GM23338 (cell line): Measurements from ENCODE around the gene FAM234A. TPM values are rescaled to one million over a fixed set of nuclear protein-coding genes. Genes with fewer than 3 reads are reported as not detected.

Source experiments
- ATAC-seq: fragments of 200-7000 bp; cut with Tn5 transposase; 3 replicates; pipeline ENCODE4 v1.9.1; 2020
- DNase-seq: peaks from one replicate; pipeline ENCODE4 v3.0.0-alpha.2; 2015; ENCODE audit warnings: low spot score
- H2AFZ ChIP-seq: fragments of 200-600 bp; sonication (generic); 2 replicates; pipeline ENCODE4 v1.8.0; 2016; ENCODE audit warnings: antibody characterized with exemption, mild to moderate bottlenecking, moderate library complexity
- H3F3A ChIP-seq: fragments of 200-600 bp; sonication (generic); replicated peaks from 2 replicates; pipeline ENCODE4 v1.8.0; 2017; ENCODE audit warnings: antibody characterized with exemption, mixed run types, low read depth
- H3K27ac ChIP-seq: fragments of 200-600 bp; sonication (generic); 2 replicates; pipeline ENCODE4 v1.6.1; 2016; ENCODE audit warnings: low read depth
- H3K27me3 ChIP-seq: fragments of 200-600 bp; sonication (generic); 2 replicates; pipeline ENCODE4 v1.8.0; 2016; ENCODE audit warnings: mild to moderate bottlenecking, mixed run types, moderate library complexity; ENCODE audit not compliant: insufficient read depth
- H3K36me3 ChIP-seq: fragments of 200-600 bp; sonication (generic); 2 replicates; pipeline ENCODE4 v1.8.0; 2016; ENCODE audit warnings: mild to moderate bottlenecking; ENCODE audit not compliant: insufficient read depth
- H3K4me1 ChIP-seq: fragments of 200-600 bp; sonication (generic); 2 replicates; pipeline ENCODE4 v1.8.0; 2016; ENCODE audit warnings: mild to moderate bottlenecking, moderate library complexity; ENCODE audit not compliant: insufficient read depth
- H3K4me2 ChIP-seq: fragments of 200-600 bp; sonication (generic); 2 replicates; pipeline ENCODE4 v1.7.1; 2017; ENCODE audit warnings: mixed run types
- H3K4me3 ChIP-seq: fragments of 200-600 bp; sonication (generic); 2 replicates; pipeline ENCODE4 v1.6.1; 2016; ENCODE audit warnings: mixed run types
- H3K79me2 ChIP-seq: fragments of 200-600 bp; sonication (generic); replicated peaks from 2 replicates; pipeline ENCODE4 v1.8.0; 2017; ENCODE audit warnings: mild to moderate bottlenecking; ENCODE audit not compliant: insufficient read depth
- H3K9me2 ChIP-seq: fragments of 200-600 bp; sonication (generic); 2 replicates; pipeline ENCODE4 v1.8.0; 2017; ENCODE audit not compliant: insufficient read depth
- H4K20me1 ChIP-seq: fragments of 200-600 bp; sonication (generic); replicated peaks from 2 replicates; pipeline ENCODE4 v1.8.0; 2017; ENCODE audit warnings: mild to moderate bottlenecking; ENCODE audit not compliant: insufficient read depth
- H3K27ac Mint-ChIP-seq: 2 replicates; pipeline ENCODE4 v1.8.0; 2020; ENCODE audit warnings: inconsistent platforms, mild to moderate bottlenecking, moderate library complexity, mixed read lengths
- H3K27me3 Mint-ChIP-seq: 3 replicates; pipeline ENCODE4 v1.8.0; 2022; ENCODE audit warnings: low read depth, mild to moderate bottlenecking, moderate library complexity, mixed read lengths, inconsistent platforms; ENCODE audit not compliant: insufficient read depth, poor library complexity
- H3K36me3 Mint-ChIP-seq: 3 replicates; pipeline ENCODE4 v1.8.0; 2021; ENCODE audit warnings: low read depth, mild to moderate bottlenecking, inconsistent platforms, moderate library complexity, mixed read lengths
- H3K4me1 Mint-ChIP-seq: 3 replicates; pipeline ENCODE4 v1.8.0; 2020; ENCODE audit warnings: mild to moderate bottlenecking, inconsistent platforms, mixed read lengths
- H3K4me3 Mint-ChIP-seq: 3 replicates; pipeline ENCODE4 v1.8.0; 2021; ENCODE audit warnings: moderate library complexity, mild to moderate bottlenecking, inconsistent platforms, mixed read lengths
- H3K9me3 Mint-ChIP-seq: 3 replicates; pipeline ENCODE4 v1.8.0; 2020; ENCODE audit warnings: moderate library complexity, mild to moderate bottlenecking, inconsistent platforms, mixed read lengths
- CREB1 ChIP-seq: fragments of 250-450 bp; sonication (Bioruptor Pico); IDR thresholded peaks from 2 replicates; pipeline ENCODE4 v1.5.0; 2020; ENCODE audit warnings: low read depth, mild to moderate bottlenecking, moderate library complexity
- CTCF ChIP-seq, 2 experiments: fragments of 200-600 bp in 1 of 2; sonication (generic) in 1 of 2; conservative IDR thresholded peaks; 2 replicates each; pipeline versions ENCODE4 v1.5.1 to v1.6.1; 2016 to 2017; ENCODE audit warnings: antibody characterized with exemption in 2 of 2, low read depth in 2 of 2, mild to moderate bottlenecking in 2 of 2, moderate library complexity in 1 of 2
- ETS1 ChIP-seq: IDR thresholded peaks from 2 replicates; pipeline ENCODE4 v1.6.1; 2016; ENCODE audit warnings: antibody characterized with exemption
- EZH2 ChIP-seq: fragments of 200-600 bp; sonication (generic); IDR thresholded peaks from one replicate; pipeline ENCODE4 v1.8.0; 2017; ENCODE audit warnings: antibody characterized with exemption, mild to moderate bottlenecking, low read depth; ENCODE audit not compliant: unreplicated experiment
- EZH2phosphoT487 ChIP-seq: fragments of 200-600 bp; sonication (generic); IDR thresholded peaks from one replicate; pipeline ENCODE4 v1.8.1; 2018; ENCODE audit warnings: antibody characterized with exemption; ENCODE audit not compliant: unreplicated experiment
- JUNB ChIP-seq: IDR thresholded peaks from one replicate; pipeline ENCODE4 v1.6.1; 2016; ENCODE audit warnings: antibody characterized with exemption; ENCODE audit not compliant: unreplicated experiment
- NANOG ChIP-seq: IDR thresholded peaks from 2 replicates; pipeline ENCODE4 v1.6.1; 2016; ENCODE audit warnings: antibody characterized with exemption, borderline replicate concordance
- POLR2AphosphoS5 ChIP-seq: IDR thresholded peaks from 2 replicates; pipeline ENCODE4 v1.6.1; 2016; ENCODE audit warnings: antibody characterized with exemption, low read depth
- REST ChIP-seq: IDR thresholded peaks from one replicate; pipeline ENCODE4 v1.6.1; 2018; ENCODE audit warnings: antibody characterized with exemption; ENCODE audit not compliant: unreplicated experiment
- STAT1 ChIP-seq: IDR thresholded peaks from one replicate; pipeline ENCODE4 v1.6.1; 2016; ENCODE audit warnings: antibody characterized with exemption; ENCODE audit not compliant: unreplicated experiment
- ZNF114 ChIP-seq: fragments of 250-450 bp; sonication (Bioruptor Pico); IDR thresholded peaks from 2 replicates; pipeline ENCODE4 v1.5.0; 2020; ENCODE audit warnings: mild to moderate bottlenecking, moderate library complexity
- ZNF331 ChIP-seq: fragments of 250-450 bp; sonication (Bioruptor Pico); IDR thresholded peaks from 2 replicates; pipeline ENCODE4 v1.5.0; 2020; ENCODE audit warnings: low read depth, mild to moderate bottlenecking, moderate library complexity
- ZNF462 ChIP-seq: fragments of 250-450 bp; sonication (Bioruptor Pico); IDR thresholded peaks from 2 replicates; pipeline ENCODE4 v1.5.0; 2020; ENCODE audit warnings: mild to moderate bottlenecking, moderate library complexity
- polyA plus RNA-seq: library from polyadenylated mRNA; unstranded; fragments of >200 nt; fragmentation: Nextera tagmentation; extraction: Ambion mirVana; gene quantifications from 2 replicates; pipeline ENCODE4 v1.2.1, GENCODE V29; 2016
- total RNA-seq: library from RNA; depleted of rRNA; stranded (reverse); fragments of >200 nt; shearing (Covaris generic); gene quantifications from 2 replicates; pipeline ENCODE4 v1.2.3, GENCODE V29; 2014

The FAM234A gene
- total and polyA plus RNA-seq, 2 experiments from 2014 or later: 41.9 to 128 TPM

- no peak for TF ChIP-seq ZNF331 (CRISPR knock-in tag)
- no peak for TF ChIP-seq EZH2phosphoT487
- no peak for TF ChIP-seq POLR2AphosphoS5
- TF ChIP-seq ETS1: no peak
- no peak for TF ChIP-seq CTCF (conservative IDR thresholded peaks at IDR 0.05; ENCODE audit: low read depth in 2 of 2)
- TF ChIP-seq ZNF114 (CRISPR knock-in tag): no peak
- TF ChIP-seq NANOG: no peak
- TF ChIP-seq JUNB: no peak
- TF ChIP-seq EZH2: no peak
- no peak for TF ChIP-seq ZNF462 (CRISPR knock-in tag)
- TF ChIP-seq CREB1: no peak
- TF ChIP-seq STAT1: no peak
- no peak for TF ChIP-seq REST
- Histone ChIP-seq H3K4me3 (no peak overlapping the region), H3K9me2 (no peaks in the 10 kb centered on the region), H2AFZ (no peak overlapping the region), H3K4me2 (no peak overlapping the region), H3K27ac (no peak overlapping the region), H3K4me1 (no peaks in the 10 kb centered on the region), H4K20me1 (peaks cover 4% of the 10 kb centered on the region), H3K27me3 (no peaks in the 10 kb centered on the region), H3K36me3 (no peaks in the 10 kb centered on the region; the same call in 1 of the 2 replicates), H3F3A (no peaks in the 10 kb centered on the region), H3K79me2 (no peaks in the 10 kb centered on the region)
- ATAC-seq (no peak), DNase-seq (no peak)
- Mint-ChIP-seq H3K4me3 (no peak overlapping the region), H3K4me1 (peaks cover 3% of the 10 kb centered on the region; the same call in 2 of the 3 replicates), H3K27ac (no peak overlapping the region), H3K27me3 (peaks cover 7% of the 10 kb centered on the region), H3K36me3 (peaks cover 44% of the 10 kb centered on the region), H3K9me3 (no peaks in the 10 kb centered on the region)
Observed at GRCh38 chr16:255183-255582, 20.6 kb downstream of the FAM234A start.
